ENCODE measurements around the gene BNC2. TPM values are rescaled to one million over a fixed set of nuclear protein-coding genes. Genes with fewer than 3 reads are reported as not detected.
A peak's percentile ranks its signal among the peaks of the same experiment; 100 is the strongest.

The BNC2 gene
- total RNA-seq, 1 donor: 53.9 TPM

DNA sequence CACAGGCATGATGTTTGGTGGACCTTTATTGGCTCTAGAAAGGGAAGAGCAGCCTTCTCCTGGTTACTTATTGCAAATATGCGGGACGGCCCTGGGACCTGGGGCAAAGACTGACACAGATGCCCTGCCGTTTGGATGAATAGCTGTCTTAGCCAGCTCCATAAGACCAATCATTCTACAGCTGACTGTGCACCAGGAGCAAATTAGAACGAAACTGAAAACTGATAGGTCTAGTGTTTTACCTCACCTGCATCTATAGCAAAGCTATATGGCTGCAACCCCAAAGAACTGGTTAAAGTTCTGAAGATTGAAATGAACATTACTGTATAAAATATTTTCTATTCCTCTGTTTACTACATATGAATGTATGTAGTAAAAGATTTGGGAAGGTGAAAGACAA lies 34.2 kb upstream of the BNC2 start:
- H4K20me1 ChIP-seq (ENCODE audit: insufficient read depth, low read length): no peaks in the 10 kb centered on the region
- H3K4me2 ChIP-seq (ENCODE audit: insufficient read depth, low read length): no peak overlapping the region
- H3K9me3 ChIP-seq (ENCODE audit: low read depth, low read length): no peaks in the 10 kb centered on the region
- no peaks in the 10 kb centered on the region for H3K36me3 ChIP-seq (ENCODE audit: insufficient read depth, low read length)
- no peaks in the 10 kb centered on the region for H3K79me2 ChIP-seq (ENCODE audit: insufficient read depth, low read length)
- no peak overlapping the region for H3K4me3 ChIP-seq (ENCODE audit: insufficient read depth, low read length)
- peaks cover 7% of the 10 kb centered on the region for H3K4me1 ChIP-seq (ENCODE audit: insufficient read depth, low read length)
- no peak for DNase-seq (ENCODE audit: insufficient read length, low spot score, missing footprints)
- H2AFZ ChIP-seq (ENCODE audit: low read length): no peak overlapping the region
- no peaks in the 10 kb centered on the region for H3K27me3 ChIP-seq (ENCODE audit: insufficient read depth, low read length)
- H3K27ac ChIP-seq (ENCODE audit: low read depth, low read length): no peak overlapping the region
- TF ChIP-seq, protein P1, sequence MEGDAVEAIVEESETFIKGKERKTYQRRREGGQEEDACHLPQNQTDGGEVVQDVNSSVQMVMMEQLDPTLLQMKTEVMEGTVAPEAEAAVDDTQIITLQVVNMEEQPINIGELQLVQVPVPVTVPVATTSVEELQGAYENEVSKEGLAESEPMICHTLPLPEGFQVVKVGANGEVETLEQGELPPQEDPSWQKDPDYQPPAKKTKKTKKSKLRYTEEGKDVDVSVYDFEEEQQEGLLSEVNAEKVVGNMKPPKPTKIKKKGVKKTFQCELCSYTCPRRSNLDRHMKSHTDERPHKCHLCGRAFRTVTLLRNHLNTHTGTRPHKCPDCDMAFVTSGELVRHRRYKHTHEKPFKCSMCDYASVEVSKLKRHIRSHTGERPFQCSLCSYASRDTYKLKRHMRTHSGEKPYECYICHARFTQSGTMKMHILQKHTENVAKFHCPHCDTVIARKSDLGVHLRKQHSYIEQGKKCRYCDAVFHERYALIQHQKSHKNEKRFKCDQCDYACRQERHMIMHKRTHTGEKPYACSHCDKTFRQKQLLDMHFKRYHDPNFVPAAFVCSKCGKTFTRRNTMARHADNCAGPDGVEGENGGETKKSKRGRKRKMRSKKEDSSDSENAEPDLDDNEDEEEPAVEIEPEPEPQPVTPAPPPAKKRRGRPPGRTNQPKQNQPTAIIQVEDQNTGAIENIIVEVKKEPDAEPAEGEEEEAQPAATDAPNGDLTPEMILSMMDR (IDR thresholded peaks at IDR 0.05; ENCODE audit: extremely low read depth, low read depth, low read length): no peak

DNA sequence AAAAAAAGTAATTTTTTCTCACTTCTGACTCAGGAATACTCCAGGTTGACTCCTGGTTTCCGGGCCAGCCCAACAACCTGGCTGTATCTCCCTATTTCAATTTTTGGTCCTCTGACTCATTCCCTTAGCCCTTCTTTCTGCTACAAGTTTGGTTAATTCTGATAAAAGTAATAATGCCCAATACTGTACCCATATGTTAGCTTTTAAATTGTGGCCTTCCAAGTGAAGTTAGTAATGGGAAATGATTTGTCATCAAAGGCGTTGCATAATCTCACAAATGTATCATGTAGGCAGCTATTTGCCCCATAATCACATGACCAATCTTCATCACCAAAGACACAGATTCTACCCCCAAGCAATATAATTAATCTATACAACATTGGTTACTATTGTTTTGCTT lies 31.1 kb upstream of the BNC2 start:
- H3K79me2 ChIP-seq (ENCODE audit: insufficient read depth, low read length): no peaks in the 10 kb centered on the region
- H3K27ac ChIP-seq (ENCODE audit: low read depth, low read length): no peak overlapping the region
- no peak overlapping the region for H3K4me3 ChIP-seq (ENCODE audit: insufficient read depth, low read length)
- H3K4me1 ChIP-seq (ENCODE audit: insufficient read depth, low read length): peaks cover 4% of the 10 kb centered on the region
- no peaks in the 10 kb centered on the region for H3K27me3 ChIP-seq (ENCODE audit: insufficient read depth, low read length)
- no peaks in the 10 kb centered on the region for H3K36me3 ChIP-seq (ENCODE audit: insufficient read depth, low read length)
- no peak overlapping the region for H3K4me2 ChIP-seq (ENCODE audit: insufficient read depth, low read length)
- no peaks in the 10 kb centered on the region for H4K20me1 ChIP-seq (ENCODE audit: insufficient read depth, low read length)
- no peaks in the 10 kb centered on the region for H3K9me3 ChIP-seq (ENCODE audit: low read depth, low read length)
- no peak for DNase-seq (ENCODE audit: insufficient read length, low spot score, missing footprints)
- TF ChIP-seq, protein P1 (IDR thresholded peaks at IDR 0.05; ENCODE audit: extremely low read depth, low read depth, low read length): no peak
- H2AFZ ChIP-seq (ENCODE audit: low read length): no peak overlapping the region

DNA sequence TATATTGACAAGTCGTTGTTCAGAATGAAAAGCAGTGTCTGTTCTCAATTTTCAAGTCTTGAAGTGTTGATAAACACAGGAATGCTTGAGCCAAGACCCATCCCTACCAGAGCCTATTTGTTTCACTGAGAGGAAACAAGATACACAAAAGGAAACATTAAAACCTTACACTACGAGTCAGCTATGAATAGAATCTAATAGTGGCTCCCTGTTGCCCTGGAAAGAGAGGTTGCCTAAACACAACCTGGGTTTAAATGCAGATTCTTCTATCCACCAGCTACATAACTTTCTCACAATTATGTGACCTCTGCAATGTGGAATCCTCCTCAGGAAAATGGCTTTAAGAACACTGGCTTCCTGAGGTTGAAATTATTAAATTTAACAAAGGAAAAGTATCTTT lies 29.1 kb upstream of the BNC2 start:
- H3K4me1 ChIP-seq (ENCODE audit: insufficient read depth, low read length): peaks cover 4% of the 10 kb centered on the region
- no peaks in the 10 kb centered on the region for H3K36me3 ChIP-seq (ENCODE audit: insufficient read depth, low read length)
- no peaks in the 10 kb centered on the region for H3K27me3 ChIP-seq (ENCODE audit: insufficient read depth, low read length)
- TF ChIP-seq, protein P1 (IDR thresholded peaks at IDR 0.05; ENCODE audit: extremely low read depth, low read depth, low read length): no peak
- no peak for DNase-seq (ENCODE audit: insufficient read length, low spot score, missing footprints)
- no peak overlapping the region for H3K4me3 ChIP-seq (ENCODE audit: insufficient read depth, low read length)
- peak overlapping the region; percentile 44 for H2AFZ ChIP-seq (ENCODE audit: low read length)
- no peak overlapping the region for H3K27ac ChIP-seq (ENCODE audit: low read depth, low read length)
- no peaks in the 10 kb centered on the region for H4K20me1 ChIP-seq (ENCODE audit: insufficient read depth, low read length)
- no peak overlapping the region for H3K4me2 ChIP-seq (ENCODE audit: insufficient read depth, low read length)
- no peaks in the 10 kb centered on the region for H3K79me2 ChIP-seq (ENCODE audit: insufficient read depth, low read length)
- H3K9me3 ChIP-seq (ENCODE audit: low read depth, low read length): no peaks in the 10 kb centered on the region

DNA sequence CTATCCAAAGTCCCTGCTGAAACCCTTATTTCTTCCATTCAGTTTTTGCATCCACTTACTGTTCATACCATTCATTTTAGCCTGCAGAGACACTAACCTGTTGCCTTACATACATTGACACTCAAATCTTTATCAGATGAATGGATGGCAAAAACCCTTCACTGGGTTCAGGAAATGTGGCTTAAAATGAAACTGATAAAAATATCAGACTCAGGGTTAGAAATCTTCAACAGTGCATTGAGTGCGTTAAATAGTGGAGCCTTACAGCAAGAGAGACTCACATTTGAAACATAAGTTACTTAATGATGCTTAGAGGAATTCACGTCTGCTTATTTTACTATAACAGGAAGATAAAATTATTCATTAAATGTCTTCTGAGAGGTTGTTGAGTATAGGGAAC lies 28.0 kb upstream of the BNC2 start:
- no peak overlapping the region for H3K4me2 ChIP-seq (ENCODE audit: insufficient read depth, low read length)
- no peaks in the 10 kb centered on the region for H3K9me3 ChIP-seq (ENCODE audit: low read depth, low read length)
- H3K27ac ChIP-seq (ENCODE audit: low read depth, low read length): no peak overlapping the region
- no peak overlapping the region for H2AFZ ChIP-seq (ENCODE audit: low read length)
- no peak overlapping the region for H3K4me3 ChIP-seq (ENCODE audit: insufficient read depth, low read length)
- H3K79me2 ChIP-seq (ENCODE audit: insufficient read depth, low read length): no peaks in the 10 kb centered on the region
- TF ChIP-seq, protein P1 (IDR thresholded peaks at IDR 0.05; ENCODE audit: extremely low read depth, low read depth, low read length): no peak
- H3K27me3 ChIP-seq (ENCODE audit: insufficient read depth, low read length): no peaks in the 10 kb centered on the region
- peaks cover 4% of the 10 kb centered on the region for H3K4me1 ChIP-seq (ENCODE audit: insufficient read depth, low read length)
- no peaks in the 10 kb centered on the region for H3K36me3 ChIP-seq (ENCODE audit: insufficient read depth, low read length)
- no peak for DNase-seq (ENCODE audit: insufficient read length, low spot score, missing footprints)
- H4K20me1 ChIP-seq (ENCODE audit: insufficient read depth, low read length): no peaks in the 10 kb centered on the region
